Measurements from ENCODE around the gene CCDC146.

The CCDC146 gene

GRCh38 chr7:77232467-77232866 is 110.1 kb downstream of the CCDC146 start:
- in situ Hi-C loops (cut with MboI; ENCODE audit: low pct_unique_long_range_greater_than_20kb, low sequenced_read_pairs), result loop anchor here (25.0 kb wide), 1 partner anchor 95 kb away; no protein-coding TSS in a partner anchor
- DNase-seq, result no peak

DNA sequence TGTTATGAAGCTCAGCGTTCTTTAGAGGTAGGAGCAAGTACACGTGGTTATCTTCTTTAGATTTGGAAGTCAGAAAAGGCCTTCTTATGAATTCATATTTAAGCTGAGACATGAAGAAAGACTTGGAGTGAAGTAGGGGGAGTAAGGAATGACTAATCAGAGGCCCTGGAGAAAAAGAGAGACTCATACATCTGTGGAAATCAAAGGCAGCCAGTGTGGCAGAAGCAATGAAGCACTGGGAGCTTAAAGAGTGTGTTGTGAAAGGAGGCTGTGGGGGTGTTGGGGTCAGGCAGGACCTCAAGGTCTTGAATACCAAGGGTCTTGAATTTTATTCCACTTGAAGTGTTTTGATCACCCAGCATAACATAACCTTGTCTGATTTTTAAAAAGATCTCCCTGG is 112.9 kb downstream of the CCDC146 start:
- DNase-seq, result no peak

GRCh38 chr7:77238703-77239136 is 116.3 kb downstream of the CCDC146 start:
- in situ Hi-C loops (cut with MboI; ENCODE audit: low pct_unique_long_range_greater_than_20kb, low sequenced_read_pairs), result loop anchor here (25.0 kb wide), 1 partner anchor 101 kb away; no protein-coding TSS in a partner anchor
- peak; percentile 80 for DNase-seq

More for the DNA sequence above, 112.9 kb downstream of the CCDC146 start:
- in situ Hi-C loops (cut with MboI; ENCODE audit: low pct_unique_long_range_greater_than_20kb, low sequenced_read_pairs), result loop anchor here (25.0 kb wide), 1 partner anchor 98 kb away; no protein-coding TSS in a partner anchor

GRCh38 chr7:77239471-77239870 is 117.1 kb downstream of the CCDC146 start:
- in situ Hi-C loops (cut with MboI; ENCODE audit: low pct_unique_long_range_greater_than_20kb, low sequenced_read_pairs), result loop anchor here (25.0 kb wide), 1 partner anchor 102 kb away; no protein-coding TSS in a partner anchor
- DNase-seq, result peak; percentile 55

DNA sequence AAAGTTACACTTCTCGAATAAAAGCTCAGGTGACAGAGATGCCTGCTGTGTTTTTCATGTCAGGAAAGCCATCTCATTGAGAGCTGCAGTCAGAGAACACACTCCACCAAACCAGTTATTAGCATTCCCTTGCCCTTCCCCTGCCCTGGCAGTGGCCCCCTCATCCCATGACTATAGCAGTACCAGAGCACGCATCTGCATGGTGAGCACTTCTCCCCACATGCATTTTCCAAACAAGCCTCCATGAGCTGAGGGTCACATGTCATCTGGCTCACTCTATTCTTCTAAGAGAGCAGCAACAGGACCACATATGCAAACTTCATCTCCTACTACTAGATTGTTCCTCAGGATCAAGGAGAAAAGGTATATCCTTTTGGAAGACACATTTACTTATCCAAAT is 119.7 kb downstream of the CCDC146 start:
- in situ Hi-C loops (cut with MboI; ENCODE audit: low pct_unique_long_range_greater_than_20kb, low sequenced_read_pairs), result loop anchor here (25.0 kb wide), 1 partner anchor 105 kb away; no protein-coding TSS in a partner anchor
- DNase-seq, result no peak

DNA sequence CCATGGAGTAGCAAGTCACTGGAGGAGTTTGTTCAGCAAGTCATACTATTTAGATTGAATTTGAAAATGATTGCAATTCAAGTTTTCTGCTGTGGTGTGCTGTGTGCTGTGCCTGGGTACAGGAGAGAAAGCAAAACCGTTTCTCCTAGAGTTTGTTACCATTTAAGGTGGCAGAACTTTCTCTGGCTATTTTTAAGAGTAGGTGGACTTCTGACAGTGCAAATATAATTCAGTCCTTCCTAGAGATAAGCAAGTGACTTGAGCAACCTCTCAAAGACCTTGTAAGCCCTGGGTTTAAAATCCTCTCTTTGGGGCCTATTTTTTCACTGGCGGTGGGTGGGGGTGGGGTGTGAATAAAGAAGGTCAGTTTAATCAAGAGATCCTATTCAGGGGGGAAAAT is 120.1 kb downstream of the CCDC146 start:
- no peak for DNase-seq
- in situ Hi-C loops (cut with MboI; ENCODE audit: low pct_unique_long_range_greater_than_20kb, low sequenced_read_pairs), result loop anchor here (25.0 kb wide), 1 partner anchor 105 kb away; no protein-coding TSS in a partner anchor

- in situ Hi-C loops (cut with MboI; ENCODE audit: low pct_unique_long_range_greater_than_20kb, low sequenced_read_pairs), result loop anchor here (25.0 kb wide), 1 partner anchor 107 kb away; no protein-coding TSS in a partner anchor
- no peak for DNase-seq
Measured at GRCh38 chr7:77244222-77244934, 122.0 kb downstream of the CCDC146 start.

DNA sequence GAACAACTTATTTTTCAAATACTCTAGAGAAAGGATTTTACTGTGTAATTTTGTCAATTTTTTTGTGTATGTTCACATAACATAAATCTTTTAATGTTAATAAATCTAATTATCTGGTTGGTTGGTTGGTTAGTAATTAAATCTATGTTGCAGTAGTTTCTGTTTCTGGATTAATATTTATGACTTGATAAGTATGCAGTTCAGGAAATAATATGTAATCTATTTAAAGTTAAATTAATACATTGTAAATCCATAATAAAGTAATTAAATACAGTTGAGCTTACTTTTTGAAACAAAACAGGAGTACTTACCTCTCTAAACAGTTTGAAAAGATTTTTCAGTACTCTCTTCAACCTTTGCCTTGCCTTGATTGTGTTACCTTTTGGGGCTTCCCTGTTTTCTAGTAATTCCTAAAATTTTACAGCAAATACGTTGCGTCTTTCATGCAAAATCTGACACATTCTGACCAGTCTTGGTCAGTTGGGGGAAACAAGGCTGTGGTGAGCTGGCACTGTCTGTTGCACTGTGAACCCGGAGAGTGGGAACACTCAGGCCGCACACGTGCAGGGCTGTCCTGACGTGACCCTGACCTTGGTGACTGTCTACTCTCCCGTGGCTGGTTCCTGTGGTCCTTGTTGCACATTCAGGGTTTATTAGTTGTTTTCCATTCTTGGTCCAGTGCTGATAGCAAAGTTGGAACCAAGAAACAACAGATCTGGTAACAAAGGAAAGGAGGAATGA is 122.8 kb downstream of the CCDC146 start:
- peak; percentile 16 for DNase-seq
- in situ Hi-C loops (cut with MboI; ENCODE audit: low pct_unique_long_range_greater_than_20kb, low sequenced_read_pairs), result loop anchor here (25.0 kb wide), 1 partner anchor 108 kb away; no protein-coding TSS in a partner anchor

DNA sequence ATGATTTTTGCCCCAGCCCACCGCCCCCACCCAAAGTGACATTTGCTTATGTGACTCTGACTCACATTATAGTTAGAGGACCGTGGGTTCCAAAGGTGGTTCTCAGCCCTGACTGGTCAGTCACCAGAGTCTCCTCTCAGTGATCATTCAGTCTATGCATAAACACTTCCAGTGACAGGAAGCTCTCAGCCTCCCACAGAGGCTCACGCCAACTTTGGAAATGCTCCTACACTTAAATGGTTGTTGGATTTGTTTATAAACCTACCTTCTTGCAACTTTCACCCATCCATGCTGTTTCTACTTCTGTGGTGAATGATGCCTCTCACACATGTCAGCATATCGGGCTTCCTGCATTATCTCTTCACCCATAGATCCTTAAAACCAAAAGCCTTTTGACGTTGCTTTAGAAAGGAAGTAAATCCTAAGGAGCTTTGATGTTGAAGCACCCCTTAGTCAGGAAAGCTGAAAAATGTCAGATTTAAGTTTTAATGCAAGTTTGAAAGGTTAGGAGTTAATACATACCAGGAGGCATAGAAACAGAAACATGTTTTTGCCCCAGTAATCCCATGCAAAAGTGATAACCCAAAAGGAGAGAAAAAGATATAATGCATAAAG is 123.7 kb downstream of the CCDC146 start:
- peak; percentile 12 for DNase-seq
- in situ Hi-C loops (cut with MboI; ENCODE audit: low pct_unique_long_range_greater_than_20kb, low sequenced_read_pairs), result loop anchor here (25.0 kb wide), 1 partner anchor 109 kb away; no protein-coding TSS in a partner anchor

DNA sequence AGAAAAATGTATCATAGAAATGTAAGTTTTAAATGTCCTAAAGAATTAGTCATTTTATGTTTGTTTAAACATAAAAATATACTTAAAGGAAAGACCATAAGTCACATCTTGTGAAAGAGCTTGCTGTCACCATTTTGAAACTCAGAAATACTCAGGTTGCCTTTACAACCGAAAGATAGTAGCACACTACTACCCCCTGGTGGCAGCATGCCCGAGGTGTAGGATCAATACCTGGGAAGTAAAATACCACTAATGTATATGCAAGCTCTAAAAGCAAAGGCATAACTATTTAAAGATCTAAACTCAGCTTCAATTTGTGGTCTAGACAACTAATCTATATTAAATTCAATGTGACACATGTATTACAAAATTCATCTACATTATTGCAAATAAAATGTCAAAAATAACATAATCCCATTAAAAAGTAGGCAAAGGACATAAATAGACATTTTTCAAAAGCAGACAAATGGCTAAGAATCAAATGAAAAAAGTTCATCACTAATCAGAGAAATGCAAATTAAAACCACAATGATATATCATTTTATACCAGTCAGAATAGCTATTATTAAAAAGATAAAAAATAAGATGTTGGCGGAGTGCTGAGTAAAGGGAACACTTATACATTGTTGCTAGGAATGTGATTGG is 124.9 kb downstream of the CCDC146 start:
- in situ Hi-C loops (cut with MboI; ENCODE audit: low pct_unique_long_range_greater_than_20kb, low sequenced_read_pairs), result loop anchor here (25.0 kb wide), 1 partner anchor 110 kb away; no protein-coding TSS in a partner anchor
- DNase-seq, result peak; percentile 72

- in situ Hi-C loops (cut with MboI; ENCODE audit: low pct_unique_long_range_greater_than_20kb, low sequenced_read_pairs), result loop anchor here (25.0 kb wide), 1 partner anchor 111 kb away; no protein-coding TSS in a partner anchor
- no peak for DNase-seq
Measured at GRCh38 chr7:77248154-77248553, 125.7 kb downstream of the CCDC146 start.

- in situ Hi-C loops (cut with MboI; ENCODE audit: low pct_unique_long_range_greater_than_20kb, low sequenced_read_pairs), result no loop called here
- DNase-seq, result no peak
Measured at GRCh38 chr7:77252506-77252905, 130.1 kb downstream of the CCDC146 start.

GRCh38 chr7:77253151-77253550 is 130.7 kb downstream of the CCDC146 start:
- no peak for DNase-seq
- in situ Hi-C loops (cut with MboI; ENCODE audit: low pct_unique_long_range_greater_than_20kb, low sequenced_read_pairs), result no loop called here

- in situ Hi-C loops (cut with MboI; ENCODE audit: low pct_unique_long_range_greater_than_20kb, low sequenced_read_pairs), result no loop called here
- DNase-seq, result no peak
Measured at GRCh38 chr7:77254429-77254828, 132.0 kb downstream of the CCDC146 start.

DNA sequence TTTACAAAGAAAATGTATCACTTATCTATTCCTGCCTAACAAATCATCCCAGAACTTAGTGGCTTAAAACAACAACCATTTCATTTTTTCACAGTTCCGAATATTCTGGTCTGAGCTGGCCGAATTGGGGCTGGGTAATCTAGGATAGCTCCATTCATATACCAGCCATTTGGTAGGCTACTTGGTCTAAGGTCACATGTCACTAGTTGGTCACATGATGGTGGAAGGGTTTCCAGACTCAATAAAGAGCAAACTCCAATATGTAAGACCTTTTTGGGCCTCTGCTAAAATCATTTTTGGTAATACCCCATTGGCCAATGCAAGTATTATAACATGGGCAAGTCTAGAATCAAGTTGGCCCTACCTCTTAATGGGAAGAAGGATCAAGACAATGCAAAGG is 132.5 kb downstream of the CCDC146 start:
- in situ Hi-C loops (cut with MboI; ENCODE audit: low pct_unique_long_range_greater_than_20kb, low sequenced_read_pairs), result no loop called here
- DNase-seq, result no peak

- DNase-seq, result no peak
- in situ Hi-C loops (cut with MboI; ENCODE audit: low pct_unique_long_range_greater_than_20kb, low sequenced_read_pairs), result no loop called here
Measured at GRCh38 chr7:77258014-77258413, 135.6 kb downstream of the CCDC146 start.

- no peak for DNase-seq
- in situ Hi-C loops (cut with MboI; ENCODE audit: low pct_unique_long_range_greater_than_20kb, low sequenced_read_pairs), result no loop called here
Measured at GRCh38 chr7:77258593-77258992, 136.2 kb downstream of the CCDC146 start.

DNA sequence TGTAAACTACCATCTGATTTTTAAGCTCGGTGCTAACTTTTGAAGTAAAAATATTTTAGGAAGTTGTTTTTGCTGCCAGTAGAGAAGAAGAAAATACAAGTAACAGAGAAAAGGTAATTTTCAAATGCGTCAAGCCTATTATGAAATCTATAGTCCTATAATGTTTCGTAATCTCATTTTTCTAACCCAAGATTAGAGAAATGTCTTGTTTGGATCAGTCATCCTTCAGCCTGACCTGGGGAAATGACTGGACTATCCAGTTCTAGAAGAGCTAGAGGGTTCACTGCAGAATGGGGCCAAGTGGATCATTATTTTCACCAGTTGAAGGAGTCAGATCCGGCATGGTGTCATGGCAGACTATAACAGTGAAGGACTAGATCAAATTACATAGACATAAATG is 139.9 kb downstream of the CCDC146 start:
- no peak for DNase-seq
- in situ Hi-C loops (cut with MboI; ENCODE audit: low pct_unique_long_range_greater_than_20kb, low sequenced_read_pairs), result no loop called here

DNA sequence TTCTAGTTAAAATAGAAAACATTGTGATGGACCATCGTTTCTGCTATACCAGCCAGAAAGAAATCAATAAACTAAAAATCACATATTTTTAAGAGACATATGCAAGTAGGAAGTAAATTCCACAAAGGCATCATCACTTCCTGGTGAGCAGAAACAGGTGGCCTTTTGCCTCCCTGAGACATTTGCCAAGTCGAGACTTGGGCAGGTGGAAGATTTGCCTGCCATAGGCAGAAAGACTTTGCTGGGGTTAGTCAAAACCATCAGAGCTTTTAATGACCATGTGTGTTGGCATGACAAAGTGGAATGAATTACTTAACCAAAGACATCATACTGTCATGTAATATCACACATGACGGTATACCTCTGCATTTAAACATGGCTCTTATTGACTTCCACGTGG is 143.3 kb downstream of the CCDC146 start:
- no peak for DNase-seq
- in situ Hi-C loops (cut with MboI; ENCODE audit: low pct_unique_long_range_greater_than_20kb, low sequenced_read_pairs), result no loop called here
